NCI-H2196 (cell line): ENCODE results near the gene PTPN13.

Experiments
- DNase-seq: peaks from one replicate; lab custom pipeline; 2025; ENCODE audit not compliant: unreplicated experiment; lab: John Stamatoyannopoulos, UW

Gene PTPN13

DNA sequence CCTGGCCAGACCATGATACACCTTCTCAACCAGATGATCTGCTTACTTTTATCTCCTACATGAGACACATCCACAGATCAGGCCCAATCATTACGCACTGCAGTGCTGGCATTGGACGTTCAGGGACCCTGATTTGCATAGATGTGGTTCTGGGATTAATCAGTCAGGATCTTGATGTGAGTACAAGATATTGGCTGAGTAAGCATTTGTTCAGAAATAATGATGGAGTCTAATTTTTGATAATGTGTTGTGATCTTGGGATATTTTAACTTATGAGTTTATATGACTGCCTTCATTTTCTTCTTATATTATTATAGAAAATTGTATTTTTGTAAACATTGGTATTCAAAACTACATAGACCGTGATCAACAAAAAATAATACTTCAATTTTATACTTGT, 215.7 kb downstream of the PTPN13 start:
- no peak for DNase-seq

DNA sequence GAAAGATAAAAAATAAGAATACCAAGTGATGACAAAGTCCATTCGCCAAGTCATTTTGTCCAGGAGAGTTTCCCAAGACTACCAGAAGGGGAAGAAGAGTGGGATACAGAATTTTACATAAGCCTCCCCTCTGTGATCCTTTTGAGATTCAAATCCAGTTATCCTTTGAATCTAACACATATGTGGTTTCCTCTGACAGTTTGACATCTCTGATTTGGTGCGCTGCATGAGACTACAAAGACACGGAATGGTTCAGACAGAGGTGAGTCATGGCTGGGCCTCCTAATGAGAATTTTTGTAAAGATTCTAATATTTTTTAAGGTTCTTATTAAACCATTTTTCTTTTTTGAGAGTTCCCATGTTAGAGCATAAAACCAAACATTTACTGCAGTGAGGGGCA, 216.7 kb downstream of the PTPN13 start:
- no peak for DNase-seq

DNA sequence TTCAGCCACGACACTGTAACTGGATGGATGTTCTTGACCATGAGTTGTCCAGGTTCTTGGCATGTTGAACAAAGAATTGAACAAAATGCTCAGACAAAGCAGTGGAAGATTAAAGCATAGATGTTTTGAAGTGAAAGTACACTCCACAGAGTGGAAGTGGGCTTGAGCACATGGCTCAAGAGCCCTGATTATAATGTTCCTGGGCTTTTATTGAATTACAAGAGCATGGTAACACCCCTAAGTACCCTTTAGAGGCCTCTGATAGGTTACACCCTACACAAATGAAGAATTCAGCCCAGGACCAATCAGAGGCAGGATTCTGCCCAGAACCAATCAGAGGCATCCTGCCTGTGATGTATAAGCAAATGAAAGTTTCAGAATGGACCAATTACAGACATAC, 221.5 kb downstream of the PTPN13 start:
- no peak for DNase-seq

DNA sequence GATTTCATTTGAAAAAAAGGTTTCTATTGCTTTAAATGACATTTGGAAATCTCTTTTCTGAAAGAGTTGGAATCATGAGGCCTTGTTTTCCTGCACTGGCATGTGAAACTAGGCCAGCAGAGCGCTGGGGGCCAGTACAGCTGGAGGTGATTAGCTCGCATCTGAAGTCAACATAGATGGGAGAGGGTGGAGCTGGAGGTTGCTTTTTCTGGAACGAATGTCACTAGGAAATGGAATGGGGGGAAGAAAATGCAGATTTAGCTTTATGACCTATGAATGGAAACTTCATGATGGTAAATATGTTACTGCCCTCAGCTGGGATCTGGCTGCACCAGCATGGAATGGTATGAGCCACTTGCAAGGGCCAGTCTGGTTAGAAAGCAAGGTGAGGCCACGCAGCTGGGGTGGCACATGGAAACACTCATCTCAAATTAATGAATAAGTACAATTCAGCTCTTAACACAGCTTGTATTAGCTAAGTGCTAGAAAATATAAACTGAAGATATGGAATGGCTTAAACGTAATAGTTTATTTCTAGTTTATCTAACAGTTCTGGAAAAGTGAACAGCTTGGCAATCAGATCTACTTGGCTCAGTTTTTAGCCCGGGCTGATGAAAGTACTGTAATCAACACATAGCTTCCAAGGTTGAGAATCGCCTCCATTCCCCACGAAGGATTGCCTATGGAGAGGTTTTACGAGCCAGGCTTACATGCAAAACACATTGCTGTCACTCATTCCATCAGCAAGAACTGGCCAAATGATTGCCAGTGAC, 222.6 kb downstream of the PTPN13 start:
- no peak for DNase-seq

DNA sequence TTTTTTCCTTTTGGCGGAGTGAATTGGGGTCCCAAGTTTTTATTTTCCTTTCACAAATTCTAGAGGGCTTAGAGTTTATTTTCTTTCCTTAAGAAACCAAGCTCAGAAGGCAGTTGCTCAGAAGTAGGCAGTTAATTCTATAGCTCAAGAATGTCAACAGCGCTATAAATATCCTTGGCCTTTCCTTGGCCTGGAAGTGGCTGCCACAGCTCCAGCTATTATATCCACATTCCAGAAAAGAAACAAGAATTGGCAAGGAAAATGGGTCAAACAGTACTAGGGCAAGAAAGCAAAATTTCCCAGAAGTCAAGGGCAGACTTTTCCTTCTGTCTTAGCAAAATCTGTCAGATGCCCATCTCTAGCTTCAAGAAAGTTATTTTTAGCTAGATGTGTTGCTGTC, 224.1 kb downstream of the PTPN13 start:
- no peak for DNase-seq

DNA sequence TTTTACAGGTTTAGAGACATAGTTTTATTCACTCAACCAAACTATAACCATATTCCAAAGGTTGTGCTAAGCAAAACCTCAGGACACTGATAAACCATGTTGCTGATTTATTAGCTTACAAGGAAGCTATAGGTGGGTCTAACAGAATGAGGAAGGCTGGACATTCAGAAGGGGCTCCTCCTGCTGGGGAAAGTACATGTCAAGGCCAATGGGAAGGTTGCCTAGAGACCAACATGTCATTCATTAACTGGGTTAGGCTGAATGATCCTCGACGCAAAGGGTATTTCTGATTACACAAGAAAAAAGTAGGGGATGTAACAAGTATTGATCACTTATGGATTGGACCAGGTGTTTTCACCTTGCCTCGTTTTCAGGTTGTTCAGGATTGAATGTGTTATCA, 224.7 kb downstream of the PTPN13 start:
- no peak for DNase-seq

DNA sequence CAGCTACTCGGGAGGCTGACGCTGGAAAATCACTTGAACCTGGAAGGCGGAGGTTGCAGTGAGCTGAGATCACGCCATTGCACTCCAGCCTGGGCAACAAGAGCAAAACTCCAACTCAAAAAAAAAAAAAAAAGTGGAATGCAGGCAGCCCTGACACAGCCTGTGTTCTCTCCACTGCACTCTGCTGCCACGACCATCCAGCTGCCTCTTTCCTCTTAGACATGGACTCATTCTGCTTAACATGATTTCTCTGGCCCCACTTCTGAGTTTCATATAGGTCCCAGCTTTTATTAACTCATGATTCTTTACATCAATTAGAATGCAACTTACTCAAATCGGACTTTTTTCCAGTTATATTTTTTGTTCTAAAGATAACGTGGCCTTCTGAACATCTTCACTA, 225.4 kb downstream of the PTPN13 start:
- no peak for DNase-seq

DNA sequence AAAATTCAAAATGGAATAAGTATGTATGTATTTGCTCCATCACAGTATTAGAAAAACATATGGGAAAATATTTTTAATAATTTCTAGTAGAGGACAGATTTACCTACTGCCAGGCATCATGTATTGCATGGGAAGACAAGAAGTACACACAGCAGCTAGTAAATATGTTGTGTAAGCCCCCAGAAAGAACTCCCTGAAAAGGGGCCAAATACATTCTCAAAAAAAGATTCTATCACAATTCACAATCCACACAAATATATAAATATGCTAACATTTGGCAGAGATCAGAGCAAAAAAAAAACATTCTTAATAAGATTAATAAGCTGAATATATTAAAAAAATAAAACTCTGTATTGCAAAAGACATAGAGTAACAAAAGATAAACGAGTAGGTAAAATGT, 227.0 kb downstream of the PTPN13 start:
- no peak for DNase-seq

DNA sequence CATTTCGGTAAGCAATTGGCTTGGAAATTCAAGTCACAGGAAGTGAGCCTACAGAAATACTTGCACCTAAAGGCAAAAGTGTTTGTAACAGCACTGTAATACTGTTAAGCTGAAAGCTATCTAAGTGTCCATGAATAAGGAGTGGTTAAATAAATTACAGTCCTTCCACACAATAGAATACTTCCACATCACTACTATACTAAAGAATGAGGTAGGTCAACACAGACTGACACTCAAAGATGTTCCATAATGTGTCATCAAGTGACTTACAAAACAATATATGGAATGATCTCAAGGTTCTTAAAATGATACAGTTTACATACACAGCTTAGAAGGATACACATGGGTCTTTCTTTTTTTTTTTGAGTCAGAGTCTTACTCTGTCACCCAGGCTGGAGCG, 228.0 kb downstream of the PTPN13 start:
- DNase-seq = no peak

DNA sequence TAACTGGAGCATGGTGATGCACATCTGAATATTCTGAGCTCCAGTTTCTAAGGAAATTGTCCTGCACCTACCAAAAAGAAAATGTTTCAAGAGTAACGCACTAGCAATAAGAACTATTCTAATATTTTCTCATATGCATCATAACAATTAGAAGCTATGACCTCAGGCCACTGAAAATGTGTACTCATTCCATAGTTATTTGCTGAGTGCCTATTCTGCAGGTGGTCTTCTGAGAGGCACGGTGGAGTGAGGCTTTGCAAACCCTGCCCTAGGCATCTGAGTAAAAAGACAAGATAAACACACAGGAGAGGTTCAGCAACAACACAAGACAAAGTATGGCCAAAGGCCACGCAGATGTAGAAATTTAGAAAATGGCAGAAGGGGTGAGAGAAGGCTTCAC, 231.4 kb downstream of the PTPN13 start:
- DNase-seq = no peak

DNA sequence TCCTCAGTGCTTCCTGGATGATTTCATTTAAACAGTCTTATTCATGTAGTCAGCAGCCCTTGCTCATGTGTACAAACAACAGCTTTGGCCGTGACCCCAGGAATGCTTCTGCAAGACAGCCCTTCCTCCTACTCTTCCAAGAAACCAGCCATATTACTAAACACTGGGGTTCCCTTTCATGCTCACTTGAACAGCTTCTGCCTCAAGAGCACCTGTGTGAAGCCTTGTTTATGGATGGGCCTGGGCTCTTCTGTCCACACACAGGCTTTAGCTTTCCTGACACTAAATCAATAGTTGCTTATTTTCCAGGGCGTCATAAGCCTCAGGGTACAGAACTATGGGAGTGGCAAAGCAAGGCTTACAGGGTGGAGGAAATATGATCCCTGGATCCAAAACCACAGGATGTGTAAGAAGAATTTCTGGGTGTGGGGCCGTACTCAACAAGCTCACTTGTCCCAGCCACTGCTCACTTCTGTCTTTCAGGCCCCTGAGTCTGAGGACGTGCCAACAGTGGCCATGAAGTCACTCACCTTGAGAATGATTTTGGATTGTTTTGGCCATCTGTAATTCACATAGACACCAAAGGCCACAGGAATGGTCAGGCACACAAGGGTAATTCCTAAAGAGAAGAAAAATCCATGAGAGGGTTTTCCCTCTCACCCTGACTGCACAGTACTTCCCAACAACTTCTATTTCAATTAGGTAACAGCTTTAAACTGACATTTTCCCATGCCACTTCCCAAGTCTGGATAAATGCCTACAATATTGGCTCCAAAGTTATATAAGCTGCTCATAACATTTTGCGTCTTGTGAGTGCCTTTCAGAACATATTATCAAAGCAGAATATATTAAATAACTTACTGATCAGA, 237.4 kb downstream of the PTPN13 start:
- DNase-seq = no peak

DNA sequence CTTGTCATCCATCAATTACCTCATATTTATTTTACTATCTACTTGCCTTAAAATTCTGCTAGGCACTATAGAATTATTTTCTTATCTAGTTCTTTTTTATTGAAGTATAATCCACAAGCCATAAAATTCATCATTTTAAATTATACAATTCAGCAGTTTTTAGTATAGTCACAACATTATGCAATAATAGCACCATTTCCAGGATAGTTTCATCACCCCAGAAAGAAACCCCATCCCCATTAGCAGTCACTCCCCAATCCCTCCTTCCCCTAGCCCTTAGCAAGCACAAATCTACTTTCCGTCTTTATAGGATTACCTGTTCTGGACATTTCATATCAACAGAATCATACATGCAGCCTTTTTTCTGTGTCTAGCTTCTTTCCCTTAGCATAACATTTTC, 239.5 kb downstream of the PTPN13 start:
- no peak for DNase-seq

DNA sequence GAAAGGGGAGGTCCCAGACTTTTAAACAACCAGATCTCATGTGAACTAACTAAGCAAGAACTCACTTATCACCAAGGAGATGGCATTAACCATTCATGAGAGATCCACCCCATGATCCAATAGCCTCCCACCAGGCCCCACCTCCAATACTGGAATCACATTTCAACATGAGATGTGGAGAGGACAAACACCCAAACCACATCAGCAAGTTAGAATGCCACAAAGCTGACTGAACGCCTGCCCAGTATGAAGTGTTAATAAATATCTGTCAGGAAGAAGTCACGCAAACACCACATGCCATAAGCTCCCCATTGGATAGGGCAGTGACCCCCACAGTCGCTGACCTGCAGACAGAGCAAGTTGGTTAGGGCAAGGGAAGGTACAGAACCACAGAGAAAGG, 240.8 kb downstream of the PTPN13 start:
- no peak for DNase-seq

DNA sequence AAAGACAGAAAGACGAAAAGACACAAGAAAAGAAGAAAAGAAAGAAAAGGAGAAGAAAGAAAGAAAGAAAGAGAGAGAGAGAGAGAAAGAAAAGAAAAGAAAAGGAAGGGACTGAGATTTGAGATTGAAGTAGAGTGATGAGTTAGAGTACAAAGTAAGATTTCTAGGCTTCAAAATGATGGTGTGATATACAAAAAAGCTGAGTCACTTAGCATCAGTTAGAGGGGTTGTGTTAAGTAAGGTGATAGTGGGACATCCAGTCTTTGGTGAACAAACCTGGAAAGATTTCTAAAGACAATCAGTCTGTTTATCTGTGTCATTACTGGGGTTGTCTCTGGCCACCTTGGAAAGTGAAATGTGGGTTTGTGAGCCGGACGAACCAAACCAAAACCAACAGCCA, 241.6 kb downstream of the PTPN13 start:
- no peak for DNase-seq

DNA sequence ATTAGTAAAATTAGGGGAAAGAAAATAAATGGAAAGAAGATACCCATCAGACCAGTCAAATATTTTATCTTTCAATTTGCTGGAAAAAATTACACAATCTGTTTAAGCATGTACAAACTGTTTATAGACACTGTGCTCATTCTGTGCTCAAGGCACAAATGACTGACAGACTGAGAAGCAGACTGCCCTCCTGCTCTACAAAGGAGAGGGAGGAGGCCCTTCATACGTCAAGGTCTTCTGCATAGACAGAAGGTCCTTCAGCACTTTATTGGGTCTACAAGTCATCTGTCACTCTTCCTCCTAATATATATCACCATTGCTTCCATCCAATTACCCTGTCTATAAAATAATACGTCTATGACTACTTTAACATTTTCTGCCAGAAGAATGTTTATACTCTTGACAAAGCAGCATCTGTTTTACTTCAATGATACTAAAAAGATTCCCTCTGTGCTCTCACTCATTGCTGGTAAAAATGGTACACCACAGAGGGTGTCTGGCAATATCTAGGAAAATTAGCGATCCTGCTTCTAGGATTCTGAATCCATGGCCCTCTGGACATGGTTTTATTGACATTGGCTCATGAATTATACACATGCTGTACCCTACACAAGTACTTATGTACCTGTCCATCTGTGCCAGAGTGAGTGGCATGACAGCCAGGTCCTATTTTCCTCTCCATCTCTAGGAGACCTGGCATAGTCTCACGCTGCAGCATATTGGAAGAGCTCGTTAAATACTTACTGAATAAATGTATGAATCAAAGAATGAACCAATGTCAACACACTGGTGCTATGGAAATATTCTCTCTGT, 243.8 kb downstream of the PTPN13 start:
- no peak for DNase-seq

DNA sequence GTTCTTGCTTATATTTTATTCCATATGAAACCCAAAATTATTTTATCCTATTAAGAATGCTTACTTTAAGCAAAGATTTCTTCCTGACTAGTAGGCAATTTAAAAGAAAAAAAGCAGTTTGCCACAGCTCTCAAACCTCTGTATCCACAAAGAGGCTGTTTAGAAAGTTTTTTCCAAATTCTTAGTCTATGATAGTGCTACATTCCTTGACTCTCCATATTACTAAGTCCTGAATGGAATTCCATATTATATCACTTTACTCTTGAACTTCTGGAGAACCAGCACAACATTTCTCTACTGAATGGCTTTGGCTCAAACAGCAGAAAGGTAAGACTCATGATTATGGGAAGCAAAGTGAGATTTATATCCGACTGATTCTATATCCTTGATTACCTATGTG, 246.7 kb downstream of the PTPN13 start:
- DNase-seq = no peak

DNA sequence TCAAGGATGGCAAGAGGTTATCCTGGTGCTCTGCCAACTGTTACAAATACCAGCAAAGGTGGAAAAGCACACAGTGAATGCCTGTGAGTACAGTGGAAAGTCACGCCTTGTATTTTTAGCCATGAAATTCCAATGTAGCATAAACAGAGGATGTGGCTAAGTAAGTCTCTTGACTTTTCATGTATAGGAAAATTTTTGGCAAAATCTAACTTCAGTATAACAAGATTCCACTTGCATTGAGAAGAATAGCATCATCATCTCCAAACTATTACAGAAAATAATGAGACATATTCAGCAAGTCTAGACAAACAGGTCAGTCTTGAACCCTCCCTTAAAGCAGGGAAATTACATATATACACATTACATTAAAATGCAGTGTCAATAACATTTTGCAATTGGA, 247.2 kb downstream of the PTPN13 start:
- DNase-seq = no peak

DNA sequence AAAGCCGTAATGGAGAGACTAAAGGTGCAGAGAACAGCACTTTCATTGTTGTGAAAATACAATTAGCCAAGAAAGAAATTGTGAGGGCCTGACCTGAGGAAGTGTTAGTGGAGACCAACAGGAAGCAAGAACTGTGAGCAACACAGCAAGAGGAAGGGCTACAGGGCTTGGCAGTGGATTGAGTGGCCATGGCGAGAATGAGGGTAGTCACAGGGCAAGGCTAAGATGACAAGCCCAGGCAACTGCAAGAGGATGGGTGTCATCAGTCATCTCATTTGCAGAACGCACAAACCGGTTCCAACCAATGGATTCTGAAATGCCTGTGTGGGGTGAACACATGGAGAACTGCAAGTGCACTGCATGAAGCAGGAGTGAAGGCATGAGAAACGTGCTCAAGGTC, 251.5 kb downstream of the PTPN13 start:
- no peak for DNase-seq

DNA sequence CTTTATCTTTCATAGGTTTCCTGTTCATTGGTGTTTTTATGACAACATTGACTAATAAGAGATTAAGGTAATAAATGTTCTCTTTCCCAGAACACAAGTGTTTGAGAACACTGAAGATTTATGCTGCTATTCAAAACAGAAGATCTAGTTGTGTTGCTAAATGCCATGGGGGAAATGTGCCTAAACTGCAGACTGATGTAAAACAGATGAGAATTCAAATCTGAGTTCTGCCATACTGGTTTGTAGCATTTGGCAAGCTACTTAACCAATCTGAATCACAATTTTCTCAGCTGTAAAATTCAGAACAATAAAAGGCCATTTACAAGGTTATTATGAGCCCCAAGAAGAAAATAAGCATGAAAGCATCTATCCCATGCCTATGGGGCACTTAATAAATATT, 252.8 kb downstream of the PTPN13 start:
- DNase-seq = no peak

DNA sequence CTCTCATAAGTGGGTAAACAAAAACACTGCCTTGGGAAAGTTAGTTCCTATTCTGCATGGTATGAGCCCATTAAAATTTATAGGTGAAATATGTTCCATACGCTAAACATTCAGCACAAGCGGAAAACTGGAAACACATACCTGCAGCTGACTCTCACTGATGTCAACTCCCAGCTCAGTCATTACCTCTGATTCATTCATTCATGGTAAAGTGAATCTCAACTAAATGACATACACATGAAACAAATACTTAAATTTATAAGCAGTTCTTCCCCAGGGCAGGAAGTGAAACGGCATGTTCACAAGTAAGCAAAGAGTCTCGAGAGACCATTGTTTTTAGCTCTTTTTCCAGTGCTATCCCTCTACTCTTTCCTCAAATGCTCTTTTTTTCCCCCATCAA, 253.5 kb downstream of the PTPN13 start:
- DNase-seq = no peak

DNA sequence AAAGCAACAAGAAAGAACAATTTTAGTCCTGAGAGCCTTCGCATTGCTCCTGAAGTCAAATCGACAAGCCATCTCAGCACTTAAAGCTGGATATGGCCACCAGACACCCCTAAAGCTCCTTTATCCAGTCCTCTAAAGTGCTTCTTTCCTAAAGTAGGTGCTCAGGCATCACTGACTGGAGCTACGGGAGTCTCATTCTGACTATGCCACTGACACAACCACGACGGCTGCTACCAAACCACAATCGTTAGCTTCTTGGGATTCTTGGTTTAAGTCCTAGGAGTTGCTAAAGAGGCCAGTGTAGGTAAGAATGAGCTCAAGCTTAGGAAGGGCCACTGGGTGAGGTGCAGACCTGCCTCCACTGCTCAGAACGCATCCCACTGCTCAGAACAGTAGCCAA, 254.0 kb downstream of the PTPN13 start:
- DNase-seq = no peak
